Neural progenitor cell (in vitro differentiated cells): Measurements from ENCODE around the gene CHMP1B.
"Not testable (repeated sequence)": the region's sequence is repeated elsewhere in the genome, so short reads cannot be mapped to it uniquely, and the experiment has no call there.

Source experiments
- CTCF ChIP-seq: fragments of 200-600 bp; sonication (generic); IDR thresholded peaks from 2 replicates; pipeline ENCODE4 v1.5.1; 2017; ENCODE audit warnings: antibody characterized with exemption, mild to moderate bottlenecking
- EZH2phosphoT487 ChIP-seq: fragments of 200-600 bp; sonication (generic); IDR thresholded peaks from 2 replicates; pipeline ENCODE4 v1.6.1; 2017; ENCODE audit warnings: antibody characterized with exemption

GRCh38 chr18:11892438-11892837 is 41.2 kb downstream of the CHMP1B start:
- not testable (repeated sequence) for TF ChIP-seq CTCF, EZH2phosphoT487
